Panc1 (cell line): ENCODE results near the gene RNF17. TPM values are rescaled to one million over a fixed set of nuclear protein-coding genes. Genes with fewer than 3 reads are reported as not detected.
"Not testable (repeated sequence)": the region's sequence is repeated elsewhere in the genome, so short reads cannot be mapped to it uniquely, and the experiment has no call there.

ENCODE experiments used
- ATAC-seq: fragments of 200-7000 bp; cut with Tn5 transposase; 2 replicates; pipeline ENCODE4 v1.9.1; 2020; ENCODE audit warnings: mild to moderate bottlenecking, moderate library complexity
- BruUV-seq: library from RNA; stranded (reverse); fragments of 400-500 nt; replicated peaks from 2 replicates; lab custom pipeline; 2021; lab: Mats Ljungman, UMichigan
- CTCF ChIA-PET: fragments of 300-600 bp; sonication (Branson Sonifier 250); formaldehyde crosslinking; loops from one replicate; lab custom pipeline; 2022; ENCODE audit warnings: antibody characterized with exemption; lab: Charles Lee
- POLR2A ChIA-PET: fragments of 300-600 bp; sonication (Branson Sonifier 250); formaldehyde crosslinking; loops from one replicate; lab custom pipeline; 2022; ENCODE audit warnings: antibody characterized with exemption; lab: Charles Lee
- DNase-seq: peaks from one replicate; pipeline ENCODE4 v3.0.0-alpha.2; 2010; ENCODE audit warnings: low read depth, low spot score
- H3K27ac ChIP-seq: 2 replicates; pipeline ENCODE4 v1.5.1; 2011; ENCODE audit warnings: mild to moderate bottlenecking, low read length, inconsistent platforms
- H3K27me3 ChIP-seq: fragments of 200-500 bp; sonication (Bioruptor generic); 2 replicates; pipeline ENCODE4 v1.6.0; 2014; ENCODE audit warnings: low read length, inconsistent platforms; ENCODE audit not compliant: control insufficient read depth, insufficient read depth
- H3K36me3 ChIP-seq: fragments of 200-500 bp; sonication (Bioruptor generic); 2 replicates; pipeline ENCODE4 v1.5.1; 2014; ENCODE audit warnings: inconsistent platforms, mild to moderate bottlenecking, low read length, moderate library complexity; ENCODE audit not compliant: control insufficient read depth, insufficient read depth
- H3K4me1 ChIP-seq: 2 replicates; pipeline ENCODE4 v1.5.1; 2011; ENCODE audit warnings: inconsistent platforms, mild to moderate bottlenecking, low read length, moderate library complexity; ENCODE audit not compliant: control insufficient read depth, insufficient read depth
- H3K4me3 ChIP-seq, 2 experiments: 2 replicates each; pipeline ENCODE4 v1.5.1; 2011 to 2012; ENCODE audit warnings: low read depth in 2 of 2, low read length in 2 of 2, mild to moderate bottlenecking in 2 of 2, inconsistent platforms in 1 of 2, moderate library complexity in 1 of 2
- H3K9me3 ChIP-seq: fragments of 200-500 bp; sonication (Bioruptor generic); 2 replicates; pipeline ENCODE4 v1.5.1; 2014; ENCODE audit warnings: low read depth, mild to moderate bottlenecking, inconsistent platforms, low read length, moderate library complexity; ENCODE audit not compliant: control insufficient read depth, insufficient read depth
- POLR2AphosphoS5 ChIP-seq: IDR thresholded peaks from 2 replicates; pipeline ENCODE4 v1.6.1; 2012; ENCODE audit warnings: mild to moderate bottlenecking, low read depth, low read length, moderate library complexity
- SIN3A ChIP-seq: IDR thresholded peaks from 2 replicates; pipeline ENCODE4 v1.6.1; 2012; ENCODE audit warnings: low read depth, mild to moderate bottlenecking, low read length, moderate library complexity, borderline replicate concordance; ENCODE audit not compliant: insufficient read depth
- TCF7L2 ChIP-seq: IDR thresholded peaks from 2 replicates; pipeline ENCODE4 v1.6.1; 2011; ENCODE audit warnings: mild to moderate bottlenecking, low read depth, low read length, inconsistent platforms
- in situ Hi-C: cut with HindIII; loops from 2 replicates; pipeline ENCODE4 v1.10.0; 2016; ENCODE audit warnings: low sequenced_read_pairs, low pct_unique_long_range_greater_than_20kb
- intact Hi-C: fragments of 100-400 bp; cut with micrococcal nuclease; formaldehyde crosslinking; loops from one replicate; pipeline ENCODE4 v1.10.0; 2022; ENCODE audit not compliant: unreplicated experiment
- total RNA-seq: library from RNA; stranded (reverse); gene quantifications from one replicate; pipeline ENCODE4 v1.2.1, GENCODE V29; 2021; ENCODE audit not compliant: unreplicated experiment
- TF ChIP-seq, protein P1 (sequence below): fragments of 450-650 bp; IDR thresholded peaks from 2 replicates; pipeline ENCODE4 v1.5.1; 2017; ENCODE audit warnings: mild to moderate bottlenecking
- TF ChIP-seq, protein P2 (sequence below), 2 experiments: IDR thresholded peaks; 2 replicates each; pipeline ENCODE4 v1.6.1; 2011 to 2012; ENCODE audit warnings: low read depth in 2 of 2, control low read depth in 1 of 2, low read length in 1 of 2, mild to moderate bottlenecking in 1 of 2, moderate library complexity in 1 of 2; ENCODE audit not compliant: insufficient read depth in 1 of 2

Gene RNF17
- total RNA-seq, 1 experiment from 2014 or later, result not detected

DNA sequence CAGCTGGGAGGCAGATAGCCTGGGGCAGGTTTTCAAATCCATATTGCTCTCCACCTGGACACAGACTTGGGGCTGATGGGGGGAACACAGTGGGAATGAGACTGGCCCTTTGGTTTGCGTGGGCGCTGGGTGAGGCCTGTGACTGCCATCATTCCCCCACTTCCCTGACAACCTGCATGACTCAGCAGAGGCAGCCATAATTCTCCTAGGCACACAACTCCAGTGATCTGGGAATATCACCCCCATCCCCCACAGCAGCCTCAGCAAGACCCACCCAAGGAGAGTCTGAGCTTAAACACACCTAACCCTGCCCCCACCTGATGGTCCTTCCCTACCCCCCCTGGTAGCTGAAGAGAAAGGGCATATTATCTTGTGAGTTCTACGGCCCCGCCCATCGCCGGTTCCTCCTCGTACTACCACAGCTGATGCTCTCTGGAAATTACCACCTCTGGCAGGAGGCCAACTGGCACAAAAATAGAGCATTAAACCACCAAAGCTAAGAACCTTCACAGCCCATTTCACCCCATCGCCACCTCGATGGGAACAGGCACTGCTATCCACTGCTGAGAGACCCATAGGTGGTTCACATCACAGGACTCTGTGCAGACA is 71.0 kb downstream of the RNF17 start:
- Histone ChIP-seq H3K9me3 (no peaks in the 10 kb centered on the region), H3K36me3 (no peaks in the 10 kb centered on the region), H3K4me1 (no peaks in the 10 kb centered on the region), H3K4me3 (no peak overlapping the region), H3K27ac (no peak overlapping the region), H3K27me3 (no peaks in the 10 kb centered on the region)
- in situ Hi-C loops (no loop called here), intact Hi-C loops (no loop called here)
- ATAC-seq (no peak), DNase-seq (no peak)
- ChIA-PET POLR2A (no interaction called here), CTCF (no interaction called here)
- TF ChIP-seq SIN3A (no peak), TCF7L2 (no peak)
- TF ChIP-seq, protein P1, sequence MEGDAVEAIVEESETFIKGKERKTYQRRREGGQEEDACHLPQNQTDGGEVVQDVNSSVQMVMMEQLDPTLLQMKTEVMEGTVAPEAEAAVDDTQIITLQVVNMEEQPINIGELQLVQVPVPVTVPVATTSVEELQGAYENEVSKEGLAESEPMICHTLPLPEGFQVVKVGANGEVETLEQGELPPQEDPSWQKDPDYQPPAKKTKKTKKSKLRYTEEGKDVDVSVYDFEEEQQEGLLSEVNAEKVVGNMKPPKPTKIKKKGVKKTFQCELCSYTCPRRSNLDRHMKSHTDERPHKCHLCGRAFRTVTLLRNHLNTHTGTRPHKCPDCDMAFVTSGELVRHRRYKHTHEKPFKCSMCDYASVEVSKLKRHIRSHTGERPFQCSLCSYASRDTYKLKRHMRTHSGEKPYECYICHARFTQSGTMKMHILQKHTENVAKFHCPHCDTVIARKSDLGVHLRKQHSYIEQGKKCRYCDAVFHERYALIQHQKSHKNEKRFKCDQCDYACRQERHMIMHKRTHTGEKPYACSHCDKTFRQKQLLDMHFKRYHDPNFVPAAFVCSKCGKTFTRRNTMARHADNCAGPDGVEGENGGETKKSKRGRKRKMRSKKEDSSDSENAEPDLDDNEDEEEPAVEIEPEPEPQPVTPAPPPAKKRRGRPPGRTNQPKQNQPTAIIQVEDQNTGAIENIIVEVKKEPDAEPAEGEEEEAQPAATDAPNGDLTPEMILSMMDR, result no peak
- no TSS peak for BruUV-seq

DNA sequence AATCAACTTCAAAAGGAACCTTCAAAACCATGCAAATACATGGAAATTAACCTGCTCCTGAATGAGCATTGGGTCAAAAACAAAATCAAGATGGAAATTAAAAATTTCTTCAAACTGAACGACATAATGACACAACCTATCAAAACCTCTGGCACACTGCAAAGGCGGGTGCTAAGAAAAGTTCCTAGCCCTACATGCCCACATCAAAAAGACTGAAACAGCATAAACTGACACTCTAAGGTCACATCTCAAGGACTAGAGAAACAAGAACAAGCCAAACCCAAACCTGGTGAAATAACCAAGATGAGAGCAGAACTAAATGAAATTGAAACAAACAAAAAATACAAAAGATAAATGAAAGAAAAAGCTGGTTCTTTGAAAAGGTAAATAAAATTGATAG is 73.6 kb downstream of the RNF17 start:
- intact Hi-C loops, DNase-seq, H3K9me3 ChIP-seq, in situ Hi-C loops, BruUV-seq, POLR2A ChIA-PET, ATAC-seq, H3K27ac ChIP-seq, CTCF ChIA-PET, H3K4me1 ChIP-seq, H3K4me3 ChIP-seq, H3K27me3 ChIP-seq, H3K36me3 ChIP-seq: not testable (repeated sequence)

DNA sequence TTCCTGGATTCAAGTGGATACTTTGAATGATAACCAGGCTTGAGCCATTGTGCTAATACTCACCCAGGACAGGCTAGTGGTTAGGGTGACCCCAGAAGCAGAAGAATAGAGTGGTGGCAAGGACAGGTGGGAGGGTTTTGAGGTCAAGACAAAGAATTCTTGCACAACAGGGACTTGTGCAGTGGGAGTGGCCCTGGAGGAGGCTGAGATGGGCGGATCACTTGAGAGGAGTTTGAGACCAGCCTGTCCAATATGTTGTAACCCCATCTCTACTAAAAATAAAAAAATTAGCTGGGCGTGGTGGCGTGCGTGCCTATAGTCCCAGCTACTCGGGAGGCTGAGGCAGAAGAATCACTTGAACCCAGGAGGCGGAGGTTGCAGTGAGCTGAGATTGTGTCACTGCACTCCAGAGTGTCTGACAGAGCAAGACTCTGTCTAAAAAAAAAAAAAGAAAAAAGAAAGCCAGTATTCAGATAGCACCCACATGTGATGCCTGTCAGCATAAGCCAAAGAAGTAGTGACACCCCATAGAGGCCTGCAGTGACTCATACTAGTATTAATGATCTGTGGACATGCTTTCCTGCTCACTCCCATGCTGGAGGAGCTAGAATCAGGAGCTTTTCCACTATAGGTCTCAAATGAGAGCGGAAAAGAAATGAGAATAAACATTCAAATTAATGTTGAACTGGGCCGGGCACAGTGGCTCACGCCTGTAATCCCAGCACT is 78.7 kb downstream of the RNF17 start:
- Histone ChIP-seq H3K27ac (no peak overlapping the region), H3K9me3 (no peaks in the 10 kb centered on the region), H3K36me3 (no peaks in the 10 kb centered on the region), H3K4me1 (no peaks in the 10 kb centered on the region), H3K27me3 (no peaks in the 10 kb centered on the region), H3K4me3 (no peak overlapping the region)
- in situ Hi-C loops, result no loop called here
- intact Hi-C loops, result no loop called here
- no peak for DNase-seq
- BruUV-seq, result no TSS peak
- no peak for TF ChIP-seq TCF7L2
- no peak for TF ChIP-seq POLR2AphosphoS5
- TF ChIP-seq, protein P1, result no peak
- no peak for TF ChIP-seq SIN3A
- TF ChIP-seq, protein P2, sequence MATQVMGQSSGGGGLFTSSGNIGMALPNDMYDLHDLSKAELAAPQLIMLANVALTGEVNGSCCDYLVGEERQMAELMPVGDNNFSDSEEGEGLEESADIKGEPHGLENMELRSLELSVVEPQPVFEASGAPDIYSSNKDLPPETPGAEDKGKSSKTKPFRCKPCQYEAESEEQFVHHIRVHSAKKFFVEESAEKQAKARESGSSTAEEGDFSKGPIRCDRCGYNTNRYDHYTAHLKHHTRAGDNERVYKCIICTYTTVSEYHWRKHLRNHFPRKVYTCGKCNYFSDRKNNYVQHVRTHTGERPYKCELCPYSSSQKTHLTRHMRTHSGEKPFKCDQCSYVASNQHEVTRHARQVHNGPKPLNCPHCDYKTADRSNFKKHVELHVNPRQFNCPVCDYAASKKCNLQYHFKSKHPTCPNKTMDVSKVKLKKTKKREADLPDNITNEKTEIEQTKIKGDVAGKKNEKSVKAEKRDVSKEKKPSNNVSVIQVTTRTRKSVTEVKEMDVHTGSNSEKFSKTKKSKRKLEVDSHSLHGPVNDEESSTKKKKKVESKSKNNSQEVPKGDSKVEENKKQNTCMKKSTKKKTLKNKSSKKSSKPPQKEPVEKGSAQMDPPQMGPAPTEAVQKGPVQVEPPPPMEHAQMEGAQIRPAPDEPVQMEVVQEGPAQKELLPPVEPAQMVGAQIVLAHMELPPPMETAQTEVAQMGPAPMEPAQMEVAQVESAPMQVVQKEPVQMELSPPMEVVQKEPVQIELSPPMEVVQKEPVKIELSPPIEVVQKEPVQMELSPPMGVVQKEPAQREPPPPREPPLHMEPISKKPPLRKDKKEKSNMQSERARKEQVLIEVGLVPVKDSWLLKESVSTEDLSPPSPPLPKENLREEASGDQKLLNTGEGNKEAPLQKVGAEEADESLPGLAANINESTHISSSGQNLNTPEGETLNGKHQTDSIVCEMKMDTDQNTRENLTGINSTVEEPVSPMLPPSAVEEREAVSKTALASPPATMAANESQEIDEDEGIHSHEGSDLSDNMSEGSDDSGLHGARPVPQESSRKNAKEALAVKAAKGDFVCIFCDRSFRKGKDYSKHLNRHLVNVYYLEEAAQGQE (IDR thresholded peaks at IDR 0.05; ENCODE audit: insufficient read depth in 1 of 2, low read depth in 2 of 2, low read length in 1 of 2), result no peak
- ATAC-seq, result no peak
- POLR2A ChIA-PET, result no interaction called here
- CTCF ChIA-PET, result no interaction called here
